Stimulated activated CD8-positive, alpha-beta memory T cell treated with anti-CD3 and anti-CD28 coated beads, Interleukin-7, amount 100 ng/mL, for 4 hours (primary cell): ENCODE results near the gene MAEA.

Source experiments
- DNase-seq, 2 donors: peaks; one replicate each; pipeline ENCODE4 v3.0.0-alpha.2; 2020; ENCODE audit warnings: low read depth in 2 of 2

MAEA gene

GRCh38 chr4:1299301-1299860 is 9.7 kb downstream of the MAEA start:
- no peak for DNase-seq

- DNase-seq = peak in 1 of 2 donors; percentile 17
Observed at GRCh38 chr4:1300466-1301455, 11.1 kb downstream of the MAEA start.

GRCh38 chr4:1302159-1302558 is 12.5 kb downstream of the MAEA start:
- DNase-seq = no peak

GRCh38 chr4:1305261-1305711 is 15.6 kb downstream of the MAEA start:
- DNase-seq = no peak

GRCh38 chr4:1305781-1306455 is 16.2 kb downstream of the MAEA start:
- peak in 1 of 2 donors; percentile 29 for DNase-seq

GRCh38 chr4:1307951-1308735 is 18.5 kb downstream of the MAEA start:
- DNase-seq = no peak

- peak; percentile 14 to 55 for DNase-seq
Observed at GRCh38 chr4:1309261-1310010, 19.7 kb downstream of the MAEA start.

- DNase-seq = no peak
Observed at GRCh38 chr4:1310031-1310795, 20.5 kb downstream of the MAEA start.

- no peak for DNase-seq
Observed at GRCh38 chr4:1310796-1311631, 21.3 kb downstream of the MAEA start.

GRCh38 chr4:1312821-1313640 is 23.3 kb downstream of the MAEA start:
- DNase-seq = no peak

GRCh38 chr4:1315306-1315705 is 25.6 kb downstream of the MAEA start:
- DNase-seq = no peak

GRCh38 chr4:1315836-1316536 is 26.3 kb downstream of the MAEA start:
- no peak for DNase-seq

- no peak for DNase-seq
Observed at GRCh38 chr4:1316537-1317168, 27.0 kb downstream of the MAEA start.

- DNase-seq = no peak
Observed at GRCh38 chr4:1317177-1318045, 27.7 kb downstream of the MAEA start.

GRCh38 chr4:1318046-1318375 is 28.3 kb downstream of the MAEA start:
- no peak for DNase-seq

GRCh38 chr4:1318488-1319213 is 29.0 kb downstream of the MAEA start:
- no peak for DNase-seq
